ENCODE measurements around the gene PRKN.

PRKN gene

GRCh38 chr6:162258647-162259046, 468.9 kb downstream of the PRKN start:
- no peak overlapping the region for H3K4me3 ChIP-seq (ENCODE audit: low read depth in 1 of 2, low read length in 2 of 2)
- H4K20me1 ChIP-seq (ENCODE audit: insufficient read depth, low read length), result no peaks in the 10 kb centered on the region
- no peak overlapping the region for H3K27ac ChIP-seq (ENCODE audit: low read length)
- DNase-seq, result no peak
- no peak for TF ChIP-seq EZH2 (IDR thresholded peaks at IDR 0.05; ENCODE audit: borderline replicate concordance, low read depth, low read length, severe bottlenecking)
- TF ChIP-seq CTCF (IDR thresholded peaks at IDR 0.05; ENCODE audit: borderline replicate concordance, extremely low read depth, low read length, poor library complexity, severe bottlenecking), result no peak
- H3K79me2 ChIP-seq (ENCODE audit: insufficient read depth, low read length), result no peaks in the 10 kb centered on the region
- H3K9me3 ChIP-seq (ENCODE audit: insufficient read depth, low read length, severe bottlenecking), result no peaks in the 10 kb centered on the region
- no peak for ATAC-seq (ENCODE audit: insufficient read depth, low read depth)
- H3K9ac ChIP-seq (ENCODE audit: low read depth, low read length), result no peak overlapping the region
- no peaks in the 10 kb centered on the region for H3K27me3 ChIP-seq (ENCODE audit: insufficient read depth, low read length, poor library complexity)
- H3K36me3 ChIP-seq (ENCODE audit: insufficient read depth, low read length), result no peaks in the 10 kb centered on the region
- no peak overlapping the region for H2AFZ ChIP-seq (ENCODE audit: low read depth, low read length)
- H3K4me2 ChIP-seq (ENCODE audit: insufficient read depth, low read length), result no peak overlapping the region
- no peaks in the 10 kb centered on the region for H3K4me1 ChIP-seq (ENCODE audit: insufficient read depth, low read length)

- ATAC-seq (ENCODE audit: insufficient read depth, low read depth) (no peak), DNase-seq (no peak)
- H2AFZ ChIP-seq (ENCODE audit: low read depth, low read length), result no peak overlapping the region
- no peaks in the 10 kb centered on the region for H3K36me3 ChIP-seq (ENCODE audit: insufficient read depth, low read length)
- H3K9me3 ChIP-seq (ENCODE audit: insufficient read depth, low read length, severe bottlenecking), result no peaks in the 10 kb centered on the region
- TF ChIP-seq CTCF (IDR thresholded peaks at IDR 0.05; ENCODE audit: borderline replicate concordance, extremely low read depth, low read length, poor library complexity, severe bottlenecking) (no peak), EZH2 (IDR thresholded peaks at IDR 0.05; ENCODE audit: borderline replicate concordance, low read depth, low read length, severe bottlenecking) (no peak)
- H3K27ac ChIP-seq (ENCODE audit: low read length), result no peak overlapping the region
- H3K9ac ChIP-seq (ENCODE audit: low read depth, low read length), result no peak overlapping the region
- no peaks in the 10 kb centered on the region for H3K79me2 ChIP-seq (ENCODE audit: insufficient read depth, low read length)
- no peak overlapping the region for H3K4me2 ChIP-seq (ENCODE audit: insufficient read depth, low read length)
- no peaks in the 10 kb centered on the region for H3K4me1 ChIP-seq (ENCODE audit: insufficient read depth, low read length)
- no peak overlapping the region for H3K4me3 ChIP-seq (ENCODE audit: low read depth in 1 of 2, low read length in 2 of 2)
- H3K27me3 ChIP-seq (ENCODE audit: insufficient read depth, low read length, poor library complexity), result no peaks in the 10 kb centered on the region
- no peaks in the 10 kb centered on the region for H4K20me1 ChIP-seq (ENCODE audit: insufficient read depth, low read length)
Observed at GRCh38 chr6:162256361-162256760, 471.2 kb downstream of the PRKN start.

GRCh38 chr6:162251257-162251656, 476.3 kb downstream of the PRKN start:
- Histone ChIP-seq H3K4me2 (ENCODE audit: insufficient read depth, low read length) (no peak overlapping the region), H3K79me2 (ENCODE audit: insufficient read depth, low read length) (no peaks in the 10 kb centered on the region), H3K36me3 (ENCODE audit: insufficient read depth, low read length) (no peaks in the 10 kb centered on the region), H4K20me1 (ENCODE audit: insufficient read depth, low read length) (no peaks in the 10 kb centered on the region), H3K27ac (ENCODE audit: low read length) (no peak overlapping the region), H3K9ac (ENCODE audit: low read depth, low read length) (no peak overlapping the region), H3K27me3 (ENCODE audit: insufficient read depth, low read length, poor library complexity) (no peaks in the 10 kb centered on the region), H3K9me3 (ENCODE audit: insufficient read depth, low read length, severe bottlenecking) (no peaks in the 10 kb centered on the region), H3K4me3 (ENCODE audit: low read depth in 1 of 2, low read length in 2 of 2) (no peak overlapping the region), H2AFZ (ENCODE audit: low read depth, low read length) (no peak overlapping the region), H3K4me1 (ENCODE audit: insufficient read depth, low read length) (no peaks in the 10 kb centered on the region)
- DNase-seq, result no peak
- ATAC-seq (ENCODE audit: insufficient read depth, low read depth), result no peak
- TF ChIP-seq CTCF (IDR thresholded peaks at IDR 0.05; ENCODE audit: borderline replicate concordance, extremely low read depth, low read length, poor library complexity, severe bottlenecking), result no peak
- no peak for TF ChIP-seq EZH2 (IDR thresholded peaks at IDR 0.05; ENCODE audit: borderline replicate concordance, low read depth, low read length, severe bottlenecking)

Measured in DND-41 (cell line).